Stimulated activated CD4-positive, alpha-beta T cell treated with anti-CD3 and anti-CD28 coated beads, Interleukin-2, amount 100 ng/mL, for 48 hours (primary cell): Measurements from ENCODE around the gene SPIN1.
A peak's percentile ranks its signal among the peaks of the same experiment; 100 is the strongest.

ENCODE experiments used
- DNase-seq, 2 donors: peaks; one replicate each; pipeline ENCODE4 v3.0.0-alpha.2; 2020

The SPIN1 gene

GRCh38 chr9:88388886-88389605 is 802 bp downstream of the SPIN1 start:
- peak; percentile 19 to 33 for DNase-seq

GRCh38 chr9:88390371-88390990 is 2.2 kb downstream of the SPIN1 start:
- DNase-seq = no peak

DNA sequence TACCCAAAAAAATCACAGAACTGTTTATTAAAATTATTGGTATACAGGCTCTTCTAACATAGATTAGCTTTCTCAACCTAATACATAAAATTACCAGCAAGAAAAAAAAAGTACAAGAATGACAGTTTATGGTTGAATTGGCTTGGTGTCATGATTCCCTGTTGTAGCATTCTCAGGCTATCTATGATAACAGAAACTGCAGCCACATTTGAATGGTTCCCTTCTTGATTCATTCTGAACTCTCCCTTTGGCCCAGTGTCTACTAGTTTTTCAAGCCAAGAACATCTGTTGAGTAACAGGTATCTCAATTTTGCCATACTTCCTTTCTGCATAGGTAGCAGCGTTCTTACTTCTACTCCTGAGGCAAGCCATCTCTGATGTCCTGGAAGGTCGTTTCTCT is 3.0 kb downstream of the SPIN1 start:
- DNase-seq = no peak

GRCh38 chr9:88391921-88392320 is 3.7 kb downstream of the SPIN1 start:
- no peak for DNase-seq

- DNase-seq = no peak
These were observed 4.3 kb downstream of the SPIN1 start for GRCh38 chr9:88392549-88392948.

GRCh38 chr9:88396836-88397577 is 8.8 kb downstream of the SPIN1 start:
- DNase-seq = no peak

GRCh38 chr9:88398016-88398415 is 9.8 kb downstream of the SPIN1 start:
- no peak for DNase-seq

DNA sequence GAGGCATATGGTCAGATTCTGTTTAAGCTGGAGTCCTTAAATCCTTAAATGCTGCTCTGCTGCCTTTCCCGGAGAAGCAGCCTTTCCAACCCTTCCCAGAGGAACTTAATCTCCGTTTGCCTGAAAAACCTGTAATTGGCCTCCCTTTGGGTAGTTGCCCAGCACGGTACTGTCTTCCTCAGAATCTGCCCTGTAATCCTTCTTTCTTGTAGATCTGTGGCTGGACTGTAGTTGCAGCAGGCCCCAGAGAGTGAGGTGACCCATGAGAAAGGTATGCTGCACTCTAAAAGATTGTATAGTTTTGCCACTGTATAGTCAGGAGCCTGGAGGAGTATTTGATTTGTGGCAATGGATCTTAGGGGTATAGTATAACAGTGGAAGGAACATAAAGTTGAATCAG is 11.7 kb downstream of the SPIN1 start:
- DNase-seq = no peak

GRCh38 chr9:88403340-88403739 is 15.1 kb downstream of the SPIN1 start:
- DNase-seq = no peak

- no peak for DNase-seq
These were observed 17.8 kb downstream of the SPIN1 start for GRCh38 chr9:88406051-88406450.

DNA sequence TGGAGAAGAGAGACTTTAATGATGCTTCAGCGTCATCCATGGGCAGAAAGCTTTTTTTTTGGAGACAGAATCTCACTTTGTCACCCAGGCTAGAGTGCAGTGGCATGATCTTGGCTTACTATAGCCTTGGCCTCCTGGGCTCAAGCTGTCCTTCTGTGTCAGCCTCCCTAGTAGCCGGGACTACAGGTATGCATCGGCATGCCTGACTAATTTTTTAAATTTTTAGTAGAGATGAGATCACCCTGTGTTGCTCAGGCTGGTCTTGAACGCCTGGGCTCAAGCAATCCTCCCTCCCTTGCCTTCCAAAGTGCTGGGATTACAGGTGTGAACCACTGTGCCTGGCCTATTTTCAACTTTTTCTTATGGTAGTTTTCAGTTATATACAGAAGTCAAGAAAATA is 23.2 kb downstream of the SPIN1 start:
- DNase-seq = no peak

- DNase-seq = no peak
These were observed 26.1 kb downstream of the SPIN1 start for GRCh38 chr9:88414298-88414697.

DNA sequence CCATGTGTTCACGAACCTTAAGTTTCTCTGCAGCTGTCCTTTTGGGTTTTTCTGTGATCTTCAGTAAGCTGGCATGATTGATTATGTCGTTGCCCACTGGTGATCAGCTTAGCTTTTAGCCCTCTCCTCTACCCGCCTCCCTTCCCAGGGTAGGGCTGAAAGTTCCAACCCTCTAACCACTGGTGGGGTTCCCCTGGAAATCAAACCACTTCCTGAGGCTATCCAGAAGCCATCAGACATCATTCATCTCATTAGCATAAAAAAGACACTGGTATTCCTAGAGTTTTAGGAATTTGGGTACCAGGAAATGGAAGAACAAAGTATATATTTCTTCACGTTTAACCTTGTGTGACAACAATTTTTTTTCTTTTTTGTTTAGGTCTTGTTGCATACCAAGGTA is 29.8 kb downstream of the SPIN1 start:
- no peak for DNase-seq

DNA sequence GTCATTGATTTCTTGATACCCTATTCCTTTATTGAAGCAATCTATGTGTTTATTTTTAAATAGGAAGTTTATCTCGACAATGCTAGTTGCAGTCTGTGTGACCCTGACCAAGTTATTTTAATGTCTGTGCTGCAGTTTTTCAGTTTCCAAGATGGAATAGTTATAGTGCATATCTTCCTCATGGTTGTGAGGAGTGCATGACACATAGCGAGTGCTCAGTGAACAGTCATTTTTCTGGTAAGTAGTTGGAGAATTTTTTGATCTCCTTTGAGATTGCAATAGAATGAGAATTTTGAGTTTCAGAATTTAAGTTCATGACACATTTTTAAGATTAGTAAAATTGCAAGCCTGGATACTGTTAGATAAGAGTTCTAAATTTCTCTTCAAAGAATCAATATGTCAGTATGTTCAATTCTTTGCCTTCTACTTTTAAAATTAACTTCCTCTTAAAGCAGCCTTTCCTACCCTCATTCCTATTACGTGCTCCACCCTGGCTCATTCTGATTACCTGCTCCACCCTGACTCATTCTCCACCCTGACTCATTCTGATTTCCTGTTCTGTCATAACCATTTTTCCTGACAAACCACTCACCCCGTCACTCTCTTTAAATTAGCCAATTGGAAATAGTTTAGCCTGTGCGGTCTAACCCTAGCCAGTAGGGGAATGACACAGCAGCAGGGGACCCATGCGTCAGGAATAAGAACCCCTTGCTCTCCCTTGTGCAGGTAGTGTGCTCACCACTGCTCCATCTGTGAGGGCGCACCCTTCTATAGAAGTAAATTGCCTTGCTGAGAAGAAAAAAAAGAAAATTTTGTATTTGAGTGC is 30.7 kb downstream of the SPIN1 start:
- DNase-seq = peak; percentile 2

GRCh38 chr9:88420227-88420626 is 32.0 kb downstream of the SPIN1 start:
- no peak for DNase-seq

- DNase-seq = no peak
These were observed 33.1 kb downstream of the SPIN1 start for GRCh38 chr9:88421348-88421747.

GRCh38 chr9:88425538-88425950 is 37.3 kb downstream of the SPIN1 start:
- DNase-seq = no peak

DNA sequence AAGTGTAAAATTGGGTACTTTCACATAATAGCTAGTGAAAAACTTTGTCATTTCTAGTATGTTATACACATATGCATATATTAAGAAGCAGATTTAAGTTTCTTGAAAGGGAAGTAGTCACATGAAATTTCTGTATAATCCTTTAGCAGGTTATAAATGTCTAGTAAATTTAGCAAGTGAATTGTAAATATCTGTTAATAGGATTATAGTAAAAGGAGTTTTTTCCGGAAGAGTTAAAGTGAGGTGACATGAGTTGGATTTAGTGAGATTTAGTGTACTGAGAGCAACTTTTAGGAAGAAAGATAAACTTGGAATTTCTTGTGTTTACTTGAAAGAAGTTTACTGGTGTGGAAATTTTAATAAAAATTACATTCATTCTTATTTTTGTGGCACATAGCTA is 38.4 kb downstream of the SPIN1 start:
- DNase-seq = no peak

GRCh38 chr9:88429595-88430430 is 41.6 kb downstream of the SPIN1 start:
- DNase-seq = no peak

GRCh38 chr9:88433583-88434255 is 45.5 kb downstream of the SPIN1 start:
- no peak for DNase-seq

DNA sequence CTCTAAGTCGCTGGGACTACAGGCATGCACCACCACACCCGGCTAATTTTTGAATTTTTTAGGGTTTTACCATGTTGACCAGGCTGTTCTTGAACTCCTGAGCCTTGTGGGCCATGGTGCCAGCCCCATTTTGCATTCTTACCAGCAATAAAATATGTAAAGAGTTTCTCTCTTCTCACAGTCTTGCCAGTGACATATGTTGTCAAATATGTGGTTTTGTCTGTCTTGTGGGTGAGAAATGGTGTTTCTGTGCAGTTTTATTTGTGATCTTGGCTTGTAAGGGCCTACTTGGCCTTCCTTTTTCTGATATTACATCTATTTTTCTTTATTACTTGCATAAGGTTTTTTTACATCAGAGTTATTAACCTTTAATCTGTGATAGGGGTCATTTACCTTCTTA is 47.1 kb downstream of the SPIN1 start:
- DNase-seq = no peak

GRCh38 chr9:88436379-88436778 is 48.1 kb downstream of the SPIN1 start:
- no peak for DNase-seq
